Measurements from ENCODE around the gene PAXX.

DNA sequence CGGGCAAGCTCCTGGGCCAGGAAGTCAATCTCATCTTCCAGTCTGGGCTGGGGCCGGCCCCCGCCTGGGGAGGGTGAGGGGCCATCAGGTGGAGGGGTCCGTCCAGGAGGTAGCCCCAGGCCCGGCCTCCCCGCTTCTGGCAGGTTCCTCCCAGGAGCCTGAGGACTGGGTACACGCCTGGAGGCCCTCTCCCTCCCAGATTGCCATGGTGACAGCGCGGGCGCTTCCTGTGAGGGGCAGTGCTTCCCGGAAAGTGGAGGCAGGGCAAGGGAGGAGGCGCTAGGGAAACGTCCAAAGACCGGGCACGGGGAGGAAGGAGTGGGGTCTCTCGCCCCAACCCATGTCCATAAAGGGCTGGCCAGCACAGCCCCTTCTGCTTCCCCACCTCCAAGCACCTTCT lies 48.9 kb downstream of the PAXX start:
- TF ChIP-seq, protein P1, sequence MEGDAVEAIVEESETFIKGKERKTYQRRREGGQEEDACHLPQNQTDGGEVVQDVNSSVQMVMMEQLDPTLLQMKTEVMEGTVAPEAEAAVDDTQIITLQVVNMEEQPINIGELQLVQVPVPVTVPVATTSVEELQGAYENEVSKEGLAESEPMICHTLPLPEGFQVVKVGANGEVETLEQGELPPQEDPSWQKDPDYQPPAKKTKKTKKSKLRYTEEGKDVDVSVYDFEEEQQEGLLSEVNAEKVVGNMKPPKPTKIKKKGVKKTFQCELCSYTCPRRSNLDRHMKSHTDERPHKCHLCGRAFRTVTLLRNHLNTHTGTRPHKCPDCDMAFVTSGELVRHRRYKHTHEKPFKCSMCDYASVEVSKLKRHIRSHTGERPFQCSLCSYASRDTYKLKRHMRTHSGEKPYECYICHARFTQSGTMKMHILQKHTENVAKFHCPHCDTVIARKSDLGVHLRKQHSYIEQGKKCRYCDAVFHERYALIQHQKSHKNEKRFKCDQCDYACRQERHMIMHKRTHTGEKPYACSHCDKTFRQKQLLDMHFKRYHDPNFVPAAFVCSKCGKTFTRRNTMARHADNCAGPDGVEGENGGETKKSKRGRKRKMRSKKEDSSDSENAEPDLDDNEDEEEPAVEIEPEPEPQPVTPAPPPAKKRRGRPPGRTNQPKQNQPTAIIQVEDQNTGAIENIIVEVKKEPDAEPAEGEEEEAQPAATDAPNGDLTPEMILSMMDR (IDR thresholded peaks at IDR 0.05): no peak
- no peak for TF ChIP-seq POLR2A (IDR thresholded peaks at IDR 0.05)

Measured in uterus (tissue), 2 donors.